OCI-LY7 (cell line): Measurements from ENCODE around the gene UGT1A3.

Source experiments
- CTCF ChIP-seq: fragments of 200-600 bp; sonication (generic); conservative IDR thresholded peaks from 2 replicates; pipeline ENCODE4 v1.5.1; 2014; ENCODE audit warnings: mild to moderate bottlenecking, antibody characterized with exemption, low read length, moderate library complexity, mixed read lengths
- EZH2phosphoT487 ChIP-seq: fragments of 200-600 bp; sonication (generic); IDR thresholded peaks from 2 replicates; pipeline ENCODE4 v1.6.1; 2018; ENCODE audit warnings: low read depth, borderline replicate concordance, mild to moderate bottlenecking, mixed run types, antibody characterized with exemption, low read length, moderate library complexity, mixed read lengths

GRCh38 chr2:233793465-233794127 lies 64.8 kb downstream of the UGT1A3 start:
- no peak for TF ChIP-seq CTCF
- no peak for TF ChIP-seq EZH2phosphoT487
